Prostate gland (tissue), 2 donors: Measurements from ENCODE around the gene SLC39A12.

Source experiments
- CTCF ChIP-seq, 4 experiments: fragments of 200-600 bp in 2 of 4; fragments of 450-650 bp in 2 of 4; sonication (generic) in 2 of 4; IDR thresholded peaks; 1 replicate in 3 of 4; 2 replicates in 1 of 4; pipeline ENCODE4 v1.5.1; 2016 to 2019; ENCODE audit warnings: antibody characterized with exemption in 4 of 4, mild to moderate bottlenecking in 2 of 4, moderate library complexity in 2 of 4
- POLR2A ChIP-seq: fragments of 450-650 bp; IDR thresholded peaks from one replicate; pipeline ENCODE4 v1.6.1; 2016; ENCODE audit warnings: antibody characterized with exemption, mild to moderate bottlenecking
- POLR2AphosphoS5 ChIP-seq: sonication (generic); formaldehyde crosslinking; IDR thresholded peaks from one replicate; pipeline ENCODE4 v1.6.1; 2017; ENCODE audit warnings: antibody characterized with exemption

- TF ChIP-seq CTCF (IDR thresholded peaks at IDR 0.05), result no peak
- no peak for TF ChIP-seq POLR2AphosphoS5
- no peak for TF ChIP-seq POLR2A
Observed at GRCh38 chr10:17954861-17955260, 3.1 kb downstream of the SLC39A12 start.
